ENCODE data around the gene MSI2.
"Not testable (repeated sequence)": the region's sequence is repeated elsewhere in the genome, so short reads cannot be mapped to it uniquely, and the experiment has no call there.

MSI2 gene

DNA sequence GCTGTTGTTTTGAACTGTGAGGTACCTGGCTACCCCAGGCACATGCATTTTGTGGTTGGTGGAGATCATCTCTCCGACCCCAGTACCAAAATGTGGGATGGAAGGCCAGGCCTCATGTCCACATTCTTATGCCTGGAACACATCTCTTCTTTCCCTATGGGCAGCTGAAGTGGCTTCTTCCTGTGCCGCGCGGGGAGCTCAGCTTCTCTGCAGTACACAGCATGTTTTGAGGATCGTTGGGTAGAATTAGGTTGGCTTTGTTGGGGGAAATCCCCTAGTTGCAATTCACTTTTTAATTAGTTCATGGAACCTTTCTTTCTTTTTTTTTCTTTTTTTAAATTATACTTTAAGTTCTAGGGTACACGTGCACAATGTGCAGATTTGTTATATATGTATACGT lies 242.1 kb downstream of the MSI2 start:
- no peak overlapping the region for H3K4me3 ChIP-seq (ENCODE audit: low read length)
- TF ChIP-seq, protein P1, sequence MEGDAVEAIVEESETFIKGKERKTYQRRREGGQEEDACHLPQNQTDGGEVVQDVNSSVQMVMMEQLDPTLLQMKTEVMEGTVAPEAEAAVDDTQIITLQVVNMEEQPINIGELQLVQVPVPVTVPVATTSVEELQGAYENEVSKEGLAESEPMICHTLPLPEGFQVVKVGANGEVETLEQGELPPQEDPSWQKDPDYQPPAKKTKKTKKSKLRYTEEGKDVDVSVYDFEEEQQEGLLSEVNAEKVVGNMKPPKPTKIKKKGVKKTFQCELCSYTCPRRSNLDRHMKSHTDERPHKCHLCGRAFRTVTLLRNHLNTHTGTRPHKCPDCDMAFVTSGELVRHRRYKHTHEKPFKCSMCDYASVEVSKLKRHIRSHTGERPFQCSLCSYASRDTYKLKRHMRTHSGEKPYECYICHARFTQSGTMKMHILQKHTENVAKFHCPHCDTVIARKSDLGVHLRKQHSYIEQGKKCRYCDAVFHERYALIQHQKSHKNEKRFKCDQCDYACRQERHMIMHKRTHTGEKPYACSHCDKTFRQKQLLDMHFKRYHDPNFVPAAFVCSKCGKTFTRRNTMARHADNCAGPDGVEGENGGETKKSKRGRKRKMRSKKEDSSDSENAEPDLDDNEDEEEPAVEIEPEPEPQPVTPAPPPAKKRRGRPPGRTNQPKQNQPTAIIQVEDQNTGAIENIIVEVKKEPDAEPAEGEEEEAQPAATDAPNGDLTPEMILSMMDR (IDR thresholded peaks at IDR 0.05; ENCODE audit: insufficient read depth, low read depth, low read length, missing control alignments): no peak
- no peak for DNase-seq (ENCODE audit: low read depth)

DNA sequence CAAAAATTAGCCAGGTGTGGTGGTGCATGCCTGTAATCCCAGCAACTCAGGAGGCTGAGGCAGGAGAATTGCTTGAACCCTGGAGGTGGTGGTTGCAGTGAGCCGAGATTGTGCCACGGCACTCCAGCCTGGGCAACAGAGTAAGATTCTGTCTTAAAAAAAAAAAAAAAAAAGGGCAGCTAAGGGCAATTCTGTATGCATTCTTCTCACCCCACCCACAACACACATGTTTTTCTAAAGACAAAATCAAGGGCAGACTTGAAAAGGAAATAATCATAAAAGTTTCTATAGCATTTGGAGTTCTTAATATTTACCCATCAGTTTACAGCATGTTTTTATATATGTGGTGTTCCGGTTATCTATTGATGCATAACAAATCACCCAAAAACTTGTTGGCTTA lies 242.9 kb downstream of the MSI2 start:
- not testable (repeated sequence) for H3K4me3 ChIP-seq (ENCODE audit: low read length); DNase-seq (ENCODE audit: low read depth)

DNA sequence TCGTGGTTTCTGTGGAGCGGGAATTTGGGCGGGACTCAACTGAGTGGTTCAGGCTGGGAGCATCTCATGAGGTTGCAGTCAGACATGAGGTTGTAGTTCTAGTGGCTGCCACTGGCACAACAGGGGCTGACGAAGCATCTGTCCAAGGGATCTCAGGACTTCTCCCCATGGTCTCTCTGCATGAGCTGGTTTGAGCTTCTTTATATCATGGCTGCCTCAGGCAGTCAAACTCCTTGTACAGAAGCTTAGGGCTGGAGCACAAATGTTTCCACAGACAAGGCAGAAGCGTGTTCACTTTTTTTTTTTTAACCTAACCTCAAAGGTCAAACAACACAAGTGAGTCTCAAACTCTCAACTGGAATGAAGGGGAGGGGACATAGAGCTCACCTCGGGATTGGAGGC lies 243.3 kb downstream of the MSI2 start:
- TF ChIP-seq, protein P1 (IDR thresholded peaks at IDR 0.05; ENCODE audit: insufficient read depth, low read depth, low read length, missing control alignments): no peak
- no peak overlapping the region for H3K4me3 ChIP-seq (ENCODE audit: low read length)
- no peak for DNase-seq (ENCODE audit: low read depth)

DNA sequence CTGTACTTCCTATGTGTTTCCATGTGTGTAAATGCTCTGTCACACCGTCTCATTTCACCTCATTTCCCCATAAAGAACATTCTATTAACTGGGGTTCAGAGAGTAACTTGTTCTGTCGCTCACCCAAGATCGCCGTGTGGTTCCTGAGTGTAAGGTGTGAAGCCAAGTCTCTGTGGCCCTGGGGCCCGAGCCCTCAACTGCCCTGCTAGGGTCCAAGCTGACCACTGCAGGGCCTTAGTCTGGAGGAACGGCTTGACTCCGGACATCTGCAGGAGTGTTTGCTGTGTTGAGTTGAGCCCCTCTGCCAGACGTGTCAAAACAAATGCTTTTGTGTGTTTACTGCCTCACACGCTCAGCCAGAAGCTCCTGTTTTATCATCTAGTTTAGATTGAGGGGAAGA lies 244.7 kb downstream of the MSI2 start:
- TF ChIP-seq, protein P1 (IDR thresholded peaks at IDR 0.05; ENCODE audit: insufficient read depth, low read depth, low read length, missing control alignments): no peak
- H3K4me3 ChIP-seq (ENCODE audit: low read length): no peak overlapping the region
- no peak for DNase-seq (ENCODE audit: low read depth)

DNA sequence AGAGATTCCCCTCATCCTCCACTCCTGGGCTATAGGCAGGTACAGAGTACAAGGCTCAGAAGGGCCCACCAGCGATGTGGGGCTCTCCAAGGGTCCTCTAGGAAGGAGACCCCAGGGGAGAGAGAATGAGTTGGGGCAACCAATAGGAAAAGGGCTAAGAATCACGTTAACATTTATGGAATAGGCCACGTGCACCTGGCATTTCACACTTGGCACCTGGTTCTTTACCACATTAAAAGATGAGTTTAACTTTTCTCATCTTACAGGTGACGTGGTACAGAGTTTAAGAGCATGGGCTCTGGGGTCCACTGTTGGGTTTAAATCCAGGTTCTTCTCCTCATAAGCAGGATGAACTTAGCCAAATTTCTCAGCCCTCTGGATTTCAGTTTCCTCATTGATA lies 245.7 kb downstream of the MSI2 start:
- no peak overlapping the region for H3K4me3 ChIP-seq (ENCODE audit: low read length)
- DNase-seq (ENCODE audit: low read depth): no peak
- TF ChIP-seq, protein P1 (IDR thresholded peaks at IDR 0.05; ENCODE audit: insufficient read depth, low read depth, low read length, missing control alignments): no peak

DNA sequence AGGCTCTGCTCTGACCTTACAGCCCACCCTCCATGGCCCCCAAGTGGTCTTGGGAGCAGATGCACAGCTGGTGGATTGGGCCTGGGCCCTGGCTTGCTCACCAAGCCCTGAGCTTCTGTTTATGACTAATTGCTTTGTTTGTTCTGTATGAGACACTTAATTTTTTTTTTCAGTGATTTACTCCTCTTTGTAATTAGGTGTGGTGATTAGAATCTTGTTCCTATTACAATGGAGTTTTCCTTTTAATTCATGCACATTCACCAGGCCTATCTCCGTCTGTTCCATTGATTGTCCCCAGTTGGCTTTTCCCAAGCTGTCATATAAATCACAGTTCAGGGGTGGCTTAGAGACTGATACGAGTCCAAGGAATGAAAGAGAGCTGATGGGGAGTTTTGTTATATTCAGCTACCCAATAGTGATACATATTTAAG lies 246.5 kb downstream of the MSI2 start:
- DNase-seq (ENCODE audit: low read depth): peak; percentile 55
- TF ChIP-seq, protein P1 (IDR thresholded peaks at IDR 0.05; ENCODE audit: insufficient read depth, low read depth, low read length, missing control alignments): no peak

DNA sequence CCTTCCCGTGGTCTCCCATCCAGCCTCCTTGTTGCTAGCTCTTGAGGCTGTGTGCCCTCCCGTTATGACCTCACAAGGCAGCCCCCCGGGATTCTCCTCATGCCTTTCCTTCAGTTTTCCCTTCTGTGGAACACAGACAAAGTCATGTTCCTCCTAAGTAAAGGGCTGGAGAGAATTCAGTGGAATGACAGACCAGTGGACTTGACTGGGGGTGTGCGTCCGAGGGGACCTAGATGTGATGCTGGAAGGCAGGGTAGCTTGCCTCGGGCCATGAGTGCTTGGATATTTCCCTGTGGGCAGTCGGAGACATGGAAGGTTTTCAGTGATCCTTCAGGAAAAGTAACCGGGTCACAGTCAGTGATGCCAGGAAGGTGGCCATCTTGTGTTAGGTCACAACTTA lies 247.9 kb downstream of the MSI2 start:
- TF ChIP-seq, protein P1 (IDR thresholded peaks at IDR 0.05; ENCODE audit: insufficient read depth, low read depth, low read length, missing control alignments): no peak
- no peak for DNase-seq (ENCODE audit: low read depth)
- no peak overlapping the region for H3K4me3 ChIP-seq (ENCODE audit: low read length)

More for the DNA sequence above, 246.5 kb downstream of the MSI2 start:
- no peak overlapping the region for H3K4me3 ChIP-seq (ENCODE audit: low read length)

Data from epithelial cell of esophagus (primary cell).